ENCODE data around the gene RHBDF1.
"Not testable (repeated sequence)": the region's sequence is repeated elsewhere in the genome, so short reads cannot be mapped to it uniquely, and the experiment has no call there.

RHBDF1 gene

GRCh38 chr16:36336-36984 is 36.0 kb downstream of the RHBDF1 start:
- DNase-seq (ENCODE audit: low read depth in 2 of 2) = no peak

DNA sequence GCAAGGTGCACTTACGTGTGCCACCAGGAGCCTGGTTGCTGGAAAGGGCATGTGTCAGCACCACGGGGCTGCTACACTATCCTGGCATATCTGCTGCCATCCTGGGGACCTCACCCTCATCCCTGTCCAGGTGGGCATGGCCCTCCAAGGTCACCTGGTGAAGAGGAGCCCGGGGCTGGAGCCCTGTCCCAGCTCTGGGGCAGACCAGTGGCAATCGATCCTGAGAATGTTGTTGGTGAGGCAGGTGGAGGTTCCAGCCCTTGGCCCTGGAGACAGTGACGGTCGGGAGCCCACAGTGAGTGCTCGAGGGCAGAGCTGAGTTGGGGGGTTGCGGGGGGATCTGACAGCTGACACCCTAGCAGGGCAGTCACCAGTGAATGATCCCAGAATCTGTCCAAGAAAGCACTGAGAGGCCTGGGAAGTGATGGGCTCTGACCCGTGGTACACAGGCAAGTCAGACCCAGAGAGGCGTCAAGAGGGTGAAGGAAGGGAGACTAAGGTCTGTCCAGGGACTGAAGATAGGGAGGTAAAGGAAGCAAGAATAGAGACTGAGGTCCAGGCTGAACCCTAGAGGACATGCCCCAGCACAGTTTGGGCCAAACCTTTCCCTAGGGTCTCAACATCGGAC is 36.6 kb downstream of the RHBDF1 start:
- no peak for DNase-seq (ENCODE audit: low read depth in 2 of 2)

- no peak for DNase-seq (ENCODE audit: low read depth in 2 of 2)
Measured at GRCh38 chr16:35011-35677, 37.3 kb downstream of the RHBDF1 start.

DNA sequence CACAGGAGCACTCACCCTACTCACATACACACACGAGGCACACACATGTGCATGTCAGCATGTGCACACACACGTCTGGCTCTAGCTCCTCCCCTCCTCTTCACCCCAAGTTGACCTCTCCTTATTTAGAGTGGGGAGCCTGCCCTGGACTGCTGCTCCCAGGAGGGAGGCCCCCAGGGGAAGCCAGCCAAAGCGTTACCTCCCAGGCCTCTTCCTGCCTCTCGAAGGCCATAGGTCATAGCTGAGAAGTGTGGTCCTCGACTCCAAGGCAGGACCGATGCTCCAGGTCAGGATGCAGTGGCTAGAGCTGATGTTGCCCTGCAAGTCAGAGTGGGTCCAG is 37.8 kb downstream of the RHBDF1 start:
- DNase-seq (ENCODE audit: low read depth in 2 of 2) = no peak

DNA sequence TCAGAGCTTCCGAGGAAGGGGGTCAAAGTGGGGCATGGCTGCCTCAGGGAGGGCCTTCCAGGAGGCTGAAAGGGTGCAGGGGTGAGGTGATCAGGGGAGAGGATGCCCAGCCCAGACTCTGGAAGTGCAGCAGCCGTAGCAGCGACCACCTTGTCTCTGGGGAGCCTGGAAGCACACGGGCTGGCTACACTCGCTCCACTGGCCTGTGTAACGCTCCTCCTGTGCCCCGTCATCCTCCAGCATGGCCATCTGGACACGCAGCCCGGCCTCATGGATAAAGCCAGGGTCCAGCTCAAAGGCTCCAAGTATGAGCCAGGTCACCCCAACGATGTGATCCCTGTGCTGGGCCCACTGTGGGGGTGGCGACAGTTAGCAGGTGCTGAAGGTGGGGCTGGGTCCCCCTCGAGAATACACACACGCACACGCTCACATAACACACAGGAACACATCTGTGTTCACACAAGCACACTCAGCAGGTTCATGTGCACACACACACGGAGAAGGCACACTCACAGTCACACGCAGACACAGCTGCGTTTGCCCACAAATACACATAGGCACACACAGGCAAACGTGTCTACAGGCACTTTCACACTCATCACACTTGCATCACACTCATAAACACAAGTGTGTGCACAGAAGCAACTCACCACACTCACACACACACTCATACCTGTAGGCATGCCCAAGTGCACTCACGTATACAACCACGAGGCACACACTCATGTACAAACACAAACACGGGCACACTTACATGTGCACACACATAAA is 38.4 kb downstream of the RHBDF1 start:
- DNase-seq (ENCODE audit: low read depth in 2 of 2) = no peak

GRCh38 chr16:33154-33876 is 39.1 kb downstream of the RHBDF1 start:
- DNase-seq (ENCODE audit: low read depth in 2 of 2) = not testable (repeated sequence)

- not testable (repeated sequence) for DNase-seq (ENCODE audit: low read depth in 2 of 2)
Measured at GRCh38 chr16:30627-31026, 41.8 kb downstream of the RHBDF1 start.

GRCh38 chr16:25926-26348 is 46.5 kb downstream of the RHBDF1 start:
- not testable (repeated sequence) for DNase-seq (ENCODE audit: low read depth in 2 of 2)

GRCh38 chr16:24151-24550 is 48.3 kb downstream of the RHBDF1 start:
- DNase-seq (ENCODE audit: low read depth in 2 of 2) = not testable (repeated sequence)

DNA sequence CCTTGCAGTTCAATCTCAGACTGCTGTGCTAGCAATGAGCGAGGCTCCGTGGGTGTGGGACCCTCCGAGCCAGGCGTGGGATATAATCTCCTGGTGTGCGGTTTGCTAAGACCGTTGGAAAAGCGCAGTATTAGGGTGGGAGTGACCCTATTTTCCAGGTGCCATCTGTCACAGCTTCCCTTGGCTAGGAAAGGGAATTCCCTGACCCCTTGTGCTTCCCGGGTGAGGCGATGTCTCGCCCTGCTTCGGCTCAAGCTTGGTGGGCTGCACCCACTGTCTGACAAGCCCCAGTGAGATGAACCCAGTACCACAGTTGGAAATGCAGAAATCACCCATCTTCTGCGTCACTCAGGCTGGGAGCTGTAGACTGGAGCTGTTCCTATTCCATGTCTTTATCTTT is 51.5 kb downstream of the RHBDF1 start:
- DNase-seq (ENCODE audit: low read depth in 2 of 2) = not testable (repeated sequence)

DNA sequence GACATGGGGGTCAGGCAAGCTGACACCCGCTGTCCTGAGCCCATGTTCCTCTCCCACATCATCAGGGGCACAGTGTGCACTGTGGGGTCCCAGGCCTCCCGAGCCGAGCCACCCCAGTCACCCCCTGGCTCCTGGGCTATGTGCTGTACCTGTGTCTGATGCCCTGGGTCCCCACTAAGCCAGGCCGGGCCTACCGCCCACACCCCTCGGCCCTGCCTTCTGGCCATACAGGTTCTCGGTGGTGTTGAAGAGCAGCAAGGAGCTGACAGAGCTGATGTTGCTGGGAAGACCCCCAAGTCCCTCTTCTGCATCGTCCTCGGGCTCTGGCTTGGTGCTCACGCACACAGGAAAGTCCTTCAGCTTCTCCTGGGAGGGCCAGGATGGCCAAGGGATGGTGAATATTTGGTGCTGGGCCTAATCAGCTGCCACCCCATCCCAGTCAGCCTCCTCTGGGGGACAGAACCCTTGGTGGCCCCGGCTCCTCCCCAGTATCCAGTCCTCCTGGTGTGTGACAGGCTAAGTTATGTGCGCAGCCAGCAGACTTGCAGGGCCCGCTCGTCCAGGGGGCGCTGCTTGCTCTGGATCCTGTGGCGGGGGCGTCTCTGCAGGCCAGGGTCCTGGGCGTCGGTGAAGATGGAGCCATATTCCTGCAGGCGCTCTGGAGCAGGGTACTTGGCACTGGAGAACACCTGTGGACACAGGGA is 55.2 kb downstream of the RHBDF1 start:
- not testable (repeated sequence) for DNase-seq (ENCODE audit: low read depth in 2 of 2)

DNA sequence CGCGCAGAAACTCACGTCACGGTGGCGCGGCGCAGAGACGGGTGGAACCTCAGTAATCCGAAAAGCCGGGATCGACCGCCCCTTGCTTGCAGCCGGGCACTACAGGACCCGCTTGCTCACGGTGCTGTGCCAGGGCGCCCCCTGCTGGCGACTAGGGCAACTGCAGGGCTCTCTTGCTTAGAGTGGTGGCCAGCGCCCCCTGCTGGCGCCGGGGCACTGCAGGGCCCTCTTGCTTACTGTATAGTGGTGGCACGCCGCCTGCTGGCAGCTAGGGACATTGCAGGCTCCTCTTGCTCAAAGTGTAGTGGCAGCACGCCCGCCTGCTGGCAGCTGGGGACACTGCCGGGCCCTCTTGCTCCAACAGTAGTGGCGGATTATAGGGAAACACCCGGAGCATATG is 61.7 kb downstream of the RHBDF1 start:
- DNase-seq (ENCODE audit: low read depth in 2 of 2) = peak; percentile 72 to 92

- no peak for DNase-seq (ENCODE audit: low read depth in 2 of 2)
Measured at GRCh38 chr16:9903-10665, 62.3 kb downstream of the RHBDF1 start.
